Measurements from ENCODE around the gene BOK. TPM values are rescaled to one million over a fixed set of nuclear protein-coding genes. Genes with fewer than 3 reads are reported as not detected.

BOK gene
- total RNA-seq, 1 donor: 15.3 TPM

DNA sequence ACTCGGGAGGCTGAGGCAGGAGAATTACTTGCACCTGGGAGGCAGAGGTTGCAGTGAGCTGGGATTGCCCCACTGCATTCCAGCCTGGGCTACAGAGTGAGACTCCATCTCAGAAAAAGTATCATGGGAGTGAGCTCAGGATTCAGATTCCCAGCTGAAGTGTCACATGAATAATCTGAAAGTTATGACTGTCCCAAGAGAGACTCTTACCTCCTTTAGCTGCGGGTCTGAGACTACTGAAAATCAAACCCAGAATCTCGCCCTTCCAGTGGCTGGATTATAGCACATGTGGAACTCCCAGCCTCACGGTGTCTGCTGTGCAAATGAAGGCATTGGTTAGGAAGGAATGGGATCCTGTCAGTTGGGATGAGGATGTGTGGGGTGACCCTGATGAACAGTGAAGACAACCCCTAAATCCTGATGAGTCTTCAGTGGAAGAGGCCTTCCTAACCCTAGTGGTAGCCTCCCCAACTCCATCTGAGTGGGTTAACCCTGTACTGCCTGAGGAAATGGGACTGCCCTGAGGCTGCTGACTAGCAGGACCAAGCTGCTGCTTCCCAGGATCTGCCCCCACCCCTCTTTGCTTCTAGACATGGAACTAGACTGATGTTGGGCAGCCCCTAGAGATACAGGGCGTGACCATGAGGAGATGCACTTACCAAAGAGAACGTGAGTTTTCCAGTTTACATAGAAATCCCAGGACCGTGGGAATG, 16.5 kb downstream of the BOK start:
- no peak for DNase-seq (ENCODE audit: low read depth)
- TF ChIP-seq, protein P1, sequence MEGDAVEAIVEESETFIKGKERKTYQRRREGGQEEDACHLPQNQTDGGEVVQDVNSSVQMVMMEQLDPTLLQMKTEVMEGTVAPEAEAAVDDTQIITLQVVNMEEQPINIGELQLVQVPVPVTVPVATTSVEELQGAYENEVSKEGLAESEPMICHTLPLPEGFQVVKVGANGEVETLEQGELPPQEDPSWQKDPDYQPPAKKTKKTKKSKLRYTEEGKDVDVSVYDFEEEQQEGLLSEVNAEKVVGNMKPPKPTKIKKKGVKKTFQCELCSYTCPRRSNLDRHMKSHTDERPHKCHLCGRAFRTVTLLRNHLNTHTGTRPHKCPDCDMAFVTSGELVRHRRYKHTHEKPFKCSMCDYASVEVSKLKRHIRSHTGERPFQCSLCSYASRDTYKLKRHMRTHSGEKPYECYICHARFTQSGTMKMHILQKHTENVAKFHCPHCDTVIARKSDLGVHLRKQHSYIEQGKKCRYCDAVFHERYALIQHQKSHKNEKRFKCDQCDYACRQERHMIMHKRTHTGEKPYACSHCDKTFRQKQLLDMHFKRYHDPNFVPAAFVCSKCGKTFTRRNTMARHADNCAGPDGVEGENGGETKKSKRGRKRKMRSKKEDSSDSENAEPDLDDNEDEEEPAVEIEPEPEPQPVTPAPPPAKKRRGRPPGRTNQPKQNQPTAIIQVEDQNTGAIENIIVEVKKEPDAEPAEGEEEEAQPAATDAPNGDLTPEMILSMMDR (IDR thresholded peaks at IDR 0.05; ENCODE audit: insufficient read depth, low read length): no peak
- H3K4me3 ChIP-seq (ENCODE audit: low read depth, low read length): no peak overlapping the region

DNA sequence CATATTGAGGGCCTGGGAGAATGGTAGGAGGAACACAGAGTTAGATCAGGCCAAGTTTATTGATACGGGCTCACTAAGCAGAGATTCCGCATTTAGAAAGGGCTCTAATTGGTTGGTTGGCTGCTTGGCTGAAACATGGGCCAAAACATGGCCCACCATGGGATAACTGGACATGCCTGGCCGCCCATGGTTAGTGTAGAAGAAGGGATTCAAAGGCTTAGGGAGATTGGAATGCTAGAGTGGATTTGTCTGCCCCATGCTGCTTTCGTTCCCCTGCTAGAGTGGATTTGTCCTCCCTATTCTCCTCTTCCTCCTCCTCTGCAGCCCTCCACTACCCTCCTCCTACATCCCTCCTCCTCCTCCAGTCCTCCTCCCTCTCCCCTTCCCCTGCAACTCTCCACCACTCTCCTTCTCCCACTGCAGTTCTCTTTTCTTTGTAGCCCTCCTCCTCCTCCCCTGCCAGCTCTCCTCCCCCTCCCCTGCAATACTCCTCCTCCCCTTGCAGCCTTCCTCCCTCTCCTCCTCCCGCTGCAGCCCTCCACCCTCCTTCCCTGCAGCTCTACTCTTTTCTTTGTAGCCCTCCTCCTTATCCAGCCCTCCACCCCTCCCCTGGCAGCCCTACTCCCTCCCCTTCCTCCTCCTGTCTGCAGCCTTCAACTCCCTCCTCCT, 17.2 kb downstream of the BOK start:
- H3K4me3 ChIP-seq (ENCODE audit: low read depth, low read length): no peak overlapping the region
- no peak for DNase-seq (ENCODE audit: low read depth)
- TF ChIP-seq, protein P1 (IDR thresholded peaks at IDR 0.05; ENCODE audit: insufficient read depth, low read length): no peak

DNA sequence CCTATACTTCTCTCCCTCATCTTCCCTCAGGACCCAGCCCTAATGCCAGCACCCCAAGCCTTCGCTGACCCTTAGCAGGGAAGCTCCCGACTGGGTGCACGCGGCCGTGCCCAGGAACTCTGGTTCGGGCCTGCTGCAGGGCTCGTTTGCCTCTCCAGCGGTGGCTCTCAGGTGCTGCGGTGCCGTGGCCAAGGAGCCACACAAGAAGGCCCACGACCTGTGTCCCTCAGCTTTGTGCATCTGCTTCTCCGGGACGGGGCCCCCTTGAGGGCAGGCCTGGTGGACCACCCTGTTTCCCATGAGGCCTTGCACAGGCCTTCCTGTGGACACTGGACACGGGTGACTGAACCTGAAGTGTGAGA, 17.7 kb downstream of the BOK start:
- DNase-seq (ENCODE audit: low read depth): no peak
- TF ChIP-seq, protein P1 (IDR thresholded peaks at IDR 0.05; ENCODE audit: insufficient read depth, low read length): no peak
- no peak overlapping the region for H3K4me3 ChIP-seq (ENCODE audit: low read depth, low read length)

DNA sequence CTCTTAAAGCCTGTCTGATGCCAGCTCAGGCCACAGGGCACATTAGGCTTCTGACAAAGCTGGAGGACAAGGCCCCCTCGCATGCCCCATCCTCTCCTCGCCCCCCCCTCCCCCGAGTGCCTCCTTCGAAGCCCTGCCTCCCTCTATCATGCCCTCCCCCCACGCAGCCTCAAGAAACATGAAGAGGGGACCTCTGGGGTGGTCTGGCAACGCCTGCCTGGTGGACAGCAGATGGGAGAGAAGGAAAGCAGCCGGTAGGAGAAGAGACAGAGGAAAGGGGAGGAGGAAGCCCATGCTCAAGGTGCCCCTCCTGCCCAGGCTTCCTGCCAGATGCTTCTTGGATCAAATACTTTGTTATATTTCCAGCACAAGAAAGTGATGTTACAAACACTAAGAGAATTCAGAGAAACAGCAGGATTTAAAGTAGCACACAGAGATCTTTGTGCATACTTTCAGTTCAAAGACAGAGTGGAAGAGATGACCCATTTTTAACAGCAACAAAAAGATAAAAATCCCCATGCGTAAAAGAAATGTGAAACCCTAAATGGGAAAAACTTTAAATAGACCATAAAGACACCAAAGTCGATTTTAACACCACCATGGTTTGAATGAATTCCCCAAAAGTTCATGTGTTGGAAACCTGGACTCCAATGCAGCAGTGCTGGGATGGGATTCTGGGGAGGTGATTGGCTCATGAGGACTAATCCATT, 19.0 kb downstream of the BOK start:
- DNase-seq (ENCODE audit: low read depth): peak; percentile 59
- H3K4me3 ChIP-seq (ENCODE audit: low read depth, low read length): no peak overlapping the region
- TF ChIP-seq, protein P1 (IDR thresholded peaks at IDR 0.05; ENCODE audit: insufficient read depth, low read length): no peak

DNA sequence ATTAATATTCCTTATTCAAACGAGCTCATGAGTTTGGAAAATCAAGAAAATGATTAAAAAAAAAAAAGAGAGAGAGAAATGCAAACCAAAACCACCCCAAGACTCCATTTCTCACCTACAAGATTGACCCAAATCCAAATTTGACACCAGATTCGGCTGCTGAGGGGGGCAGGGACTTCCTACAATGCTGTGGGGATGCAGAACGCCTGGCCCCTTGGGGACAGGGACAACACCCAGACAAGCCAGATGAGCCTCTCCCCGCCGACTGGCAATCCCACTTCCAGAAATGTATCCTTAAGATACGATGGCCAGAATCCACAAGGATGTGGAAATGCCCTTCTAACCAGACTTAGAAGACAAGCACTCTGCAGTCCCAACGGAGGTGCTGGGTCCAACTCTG, 20.7 kb downstream of the BOK start:
- TF ChIP-seq, protein P1 (IDR thresholded peaks at IDR 0.05; ENCODE audit: insufficient read depth, low read length): no peak
- no peak for DNase-seq (ENCODE audit: low read depth)
- H3K4me3 ChIP-seq (ENCODE audit: low read depth, low read length): no peak overlapping the region

DNA sequence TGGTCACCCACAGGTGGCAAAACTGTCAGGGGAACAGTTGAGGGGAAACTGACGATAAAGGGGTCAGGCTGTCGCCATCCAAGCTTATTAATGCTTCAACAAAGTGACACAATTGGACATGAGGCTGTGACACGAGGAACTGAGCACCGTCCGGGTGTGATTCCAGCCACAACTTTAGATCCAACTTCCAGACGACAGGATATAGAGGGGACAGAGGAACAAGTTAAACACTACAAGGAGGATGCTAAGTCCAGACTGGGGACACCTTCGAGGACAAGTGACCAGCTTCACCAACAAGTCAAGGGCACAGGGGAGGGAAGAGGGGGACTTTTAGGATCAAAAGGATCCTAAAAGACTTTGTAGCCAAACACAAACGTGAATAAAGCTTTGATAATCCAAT, 23.8 kb downstream of the BOK start:
- DNase-seq (ENCODE audit: low read depth): no peak
- no peak overlapping the region for H3K4me3 ChIP-seq (ENCODE audit: low read depth, low read length)
- TF ChIP-seq, protein P1 (IDR thresholded peaks at IDR 0.05; ENCODE audit: insufficient read depth, low read length): no peak

Data from fibroblast of the aortic adventitia (primary cell).